Transverse colon (tissue), 4 donors: Measurements from ENCODE around the gene TMEM117. TPM values are rescaled to one million over a fixed set of nuclear protein-coding genes. Genes with fewer than 3 reads are reported as not detected.
A peak's percentile ranks its signal among the peaks of the same experiment; 100 is the strongest.

Experiments used
- DNase-seq: peaks from one replicate; pipeline ENCODE4 v3.0.0-alpha.2; 2019
- H3K27ac ChIP-seq, 4 donors: fragments of 200-600 bp; sonication (generic); 2 replicates each; pipeline ENCODE4 v1.5.1; 2016 to 2018; ENCODE audit warnings: inconsistent platforms in 4 of 4
- H3K27me3 ChIP-seq: fragments of 200-600 bp; sonication (generic); 2 replicates; pipeline ENCODE4 v1.5.1; 2017; ENCODE audit warnings: inconsistent platforms
- H3K36me3 ChIP-seq, 4 donors: fragments of 200-600 bp; sonication (generic); 2 replicates each; pipeline ENCODE4 v1.5.1; 2017 to 2019; ENCODE audit warnings: inconsistent platforms in 4 of 4
- H3K4me1 ChIP-seq, 4 donors: fragments of 200-600 bp; sonication (generic); 2 replicates each; pipeline ENCODE4 v1.5.1; 2017 to 2020; ENCODE audit warnings: inconsistent platforms in 4 of 4
- H3K4me3 ChIP-seq, 4 donors: fragments of 200-600 bp; sonication (generic); 1 replicate in 1 of 4; 2 replicates in 3 of 4; pipeline versions ENCODE4 v1.5.1 to v1.6.1; 2017 to 2019; ENCODE audit warnings: inconsistent platforms in 4 of 4
- H3K9me3 ChIP-seq, 2 donors: fragments of 200-600 bp; sonication (generic); 2 replicates each; pipeline ENCODE4 v1.5.1; 2017 to 2019; ENCODE audit warnings: inconsistent platforms in 2 of 2
- EP300 ChIP-seq: sonication (generic); formaldehyde crosslinking; IDR thresholded peaks from one replicate; pipeline ENCODE4 v1.6.1; 2017; ENCODE audit warnings: antibody characterized with exemption, low read depth
- POLR2A ChIP-seq: fragments of 450-650 bp; IDR thresholded peaks from one replicate; pipeline ENCODE4 v1.6.1; 2016; ENCODE audit warnings: antibody characterized with exemption, mild to moderate bottlenecking, moderate library complexity
- POLR2AphosphoS5 ChIP-seq, 3 donors: sonication (generic); formaldehyde crosslinking; IDR thresholded peaks; one replicate each; pipeline ENCODE4 v1.6.1; 2016; ENCODE audit warnings: antibody characterized with exemption in 3 of 3
- WGBS, 2 donors: methylation state at CpG; one replicate each; pipeline ENCODE4 v1.1.5; 2018; ENCODE audit warnings: low coverage in 1 of 2; 5-methylcytosine and 5-hydroxymethylcytosine counted together
- in situ Hi-C, 4 donors: fragments of 200-750 bp; cut with MboI; loops; one replicate each; pipeline versions ENCODE4 v1.15.0 to v1.15.1; 2017; ENCODE audit warnings: low sequenced_read_pairs in 3 of 4, low pct_ligation_motif_present in 1 of 4, low pct_unique_long_range_greater_than_20kb in 1 of 4
- intact Hi-C: fragments of 100-400 bp; cut with DNase I; formaldehyde crosslinking; loops from one replicate; pipeline ENCODE4 v1.15.1; 2023; ENCODE audit warnings: low total_unique reads
- total RNA-seq, 4 donors: library from RNA; depleted of rRNA; stranded (reverse); fragments of >200 nt; gene quantifications; one replicate each; pipeline ENCODE4 v1.1.0, GENCODE V29; 2016
- TF ChIP-seq, protein P1 (sequence below), 5 experiments: fragments of 200-600 bp in 3 of 5; fragments of 450-650 bp in 2 of 5; sonication (generic) in 3 of 5; IDR thresholded peaks; 1 replicate in 2 of 5; 2 replicates in 3 of 5; pipeline ENCODE4 v1.5.1; 2016 to 2017; ENCODE audit warnings: antibody characterized with exemption in 5 of 5, inconsistent platforms in 3 of 5, mild to moderate bottlenecking in 2 of 5, moderate library complexity in 1 of 5

The TMEM117 gene
- total RNA-seq, 4 donors from 2014 or later, result 0.40 to 92.8 (median 25.6) TPM

DNA sequence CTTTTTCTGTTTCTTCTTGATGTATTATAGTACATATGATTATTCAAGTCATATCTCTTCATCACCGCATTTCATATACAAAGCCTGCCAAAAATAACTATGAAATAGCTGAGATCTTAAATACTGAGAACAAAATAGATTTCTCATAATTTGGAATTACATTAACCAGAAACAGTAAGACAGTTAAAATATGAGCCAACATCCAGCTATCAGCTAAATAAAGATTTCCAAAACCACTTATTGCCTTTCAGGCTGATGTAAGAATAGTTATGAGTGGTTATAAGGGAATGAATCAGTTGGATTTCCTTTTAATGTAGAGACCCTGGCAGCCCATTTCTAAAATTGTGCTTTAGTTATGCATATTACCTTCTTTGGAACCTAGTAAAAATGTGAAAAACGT, 47.4 kb downstream of the TMEM117 start:
- intact Hi-C loops, result no loop called here
- Histone ChIP-seq H3K27me3 (no peaks in the 10 kb centered on the region), H3K36me3 (no peaks in the 10 kb centered on the region), H3K27ac (no peak overlapping the region), H3K9me3 (no peaks in the 10 kb centered on the region), H3K4me1 (peaks cover 0 to under 1% (median 0%) of the 10 kb centered on the region in 4 donors), H3K4me3 (no peak overlapping the region)
- TF ChIP-seq POLR2AphosphoS5 (IDR thresholded peaks at IDR 0.05), result no peak
- no peak for DNase-seq
- WGBS, 2 donors, result 49 to 53% methylated on average over 2 of the region's 2 CpGs
- in situ Hi-C loops, result loop anchor here in 3 of 4 donors (10.0 to 25.0 kb wide), 3 partner anchors 109 to 446 kb away; no protein-coding TSS in a partner anchor

DNA sequence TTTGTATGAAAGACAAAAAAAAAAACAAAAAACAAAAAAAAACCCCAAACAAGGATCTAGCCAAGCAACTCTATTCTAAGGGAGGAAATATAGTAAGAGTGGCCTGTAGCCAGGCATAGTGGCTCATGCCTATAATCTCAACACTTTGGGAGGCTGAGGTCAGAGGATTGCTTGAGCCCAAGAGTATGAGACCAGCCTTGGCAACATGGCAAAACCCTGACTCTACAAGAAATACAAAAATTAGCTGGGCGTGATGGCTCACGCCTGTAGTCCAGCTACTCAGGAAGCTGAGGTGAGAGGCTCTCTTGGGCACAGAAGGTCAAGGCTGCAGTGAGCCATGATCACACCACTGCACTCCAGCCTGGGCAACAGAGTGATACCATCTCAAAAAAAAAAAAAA, 47.9 kb downstream of the TMEM117 start:
- no peak for DNase-seq
- H3K36me3 ChIP-seq, result no peaks in the 10 kb centered on the region
- H3K4me1 ChIP-seq, result no peaks in the 10 kb centered on the region
- no peaks in the 10 kb centered on the region for H3K27me3 ChIP-seq
- H3K27ac ChIP-seq, result no peak overlapping the region
- no peaks in the 10 kb centered on the region for H3K9me3 ChIP-seq
- in situ Hi-C loops, result loop anchor here in 3 of 4 donors (10.0 to 25.0 kb wide), 3 partner anchors 109 to 446 kb away; no protein-coding TSS in a partner anchor
- WGBS, 2 donors, result 75 to 92% methylated on average over 2 of the region's 2 CpGs
- intact Hi-C loops, result no loop called here
- H3K4me3 ChIP-seq, result no peak overlapping the region
- no peak for TF ChIP-seq POLR2AphosphoS5 (IDR thresholded peaks at IDR 0.05)
- TF ChIP-seq, protein P1, sequence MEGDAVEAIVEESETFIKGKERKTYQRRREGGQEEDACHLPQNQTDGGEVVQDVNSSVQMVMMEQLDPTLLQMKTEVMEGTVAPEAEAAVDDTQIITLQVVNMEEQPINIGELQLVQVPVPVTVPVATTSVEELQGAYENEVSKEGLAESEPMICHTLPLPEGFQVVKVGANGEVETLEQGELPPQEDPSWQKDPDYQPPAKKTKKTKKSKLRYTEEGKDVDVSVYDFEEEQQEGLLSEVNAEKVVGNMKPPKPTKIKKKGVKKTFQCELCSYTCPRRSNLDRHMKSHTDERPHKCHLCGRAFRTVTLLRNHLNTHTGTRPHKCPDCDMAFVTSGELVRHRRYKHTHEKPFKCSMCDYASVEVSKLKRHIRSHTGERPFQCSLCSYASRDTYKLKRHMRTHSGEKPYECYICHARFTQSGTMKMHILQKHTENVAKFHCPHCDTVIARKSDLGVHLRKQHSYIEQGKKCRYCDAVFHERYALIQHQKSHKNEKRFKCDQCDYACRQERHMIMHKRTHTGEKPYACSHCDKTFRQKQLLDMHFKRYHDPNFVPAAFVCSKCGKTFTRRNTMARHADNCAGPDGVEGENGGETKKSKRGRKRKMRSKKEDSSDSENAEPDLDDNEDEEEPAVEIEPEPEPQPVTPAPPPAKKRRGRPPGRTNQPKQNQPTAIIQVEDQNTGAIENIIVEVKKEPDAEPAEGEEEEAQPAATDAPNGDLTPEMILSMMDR (IDR thresholded peaks at IDR 0.05), result no peak
- no peak for TF ChIP-seq POLR2A
- no peak for TF ChIP-seq EP300

DNA sequence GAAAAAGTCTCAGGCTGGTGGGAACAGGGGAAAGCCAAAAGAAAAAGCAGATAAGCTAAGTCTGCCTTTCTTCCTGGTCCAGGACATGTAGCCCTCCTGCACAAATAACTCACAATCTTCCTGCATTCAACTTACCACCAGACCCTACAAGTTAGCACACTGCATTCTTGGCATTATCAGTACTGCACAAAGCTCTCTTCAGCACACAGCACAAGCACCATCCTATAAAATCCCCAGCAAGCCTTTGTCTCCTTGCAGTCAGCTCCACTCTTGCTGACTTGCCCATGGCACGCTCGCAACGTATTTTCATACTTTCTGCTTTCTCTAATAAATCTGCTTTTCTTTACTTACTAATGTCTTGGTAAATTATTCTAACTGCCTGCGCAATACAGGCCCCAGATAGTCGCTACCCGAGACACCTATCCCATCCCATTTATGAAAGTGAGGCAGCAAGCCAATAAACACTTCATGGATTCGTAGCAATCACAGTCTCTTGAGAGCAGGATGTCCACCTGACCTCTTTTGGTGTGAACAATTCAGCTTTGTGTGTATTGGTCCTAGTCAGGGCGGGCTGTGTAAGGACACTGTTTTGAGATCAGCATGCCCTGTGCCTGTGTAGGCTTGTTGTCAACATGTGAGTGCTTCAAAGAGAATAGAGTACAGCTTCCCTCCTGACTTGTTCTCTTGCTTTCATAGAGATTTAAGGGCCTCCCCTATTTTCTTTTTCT, 49.0 kb downstream of the TMEM117 start:
- H3K4me3 ChIP-seq, result no peak overlapping the region
- H3K9me3 ChIP-seq, result no peaks in the 10 kb centered on the region
- H3K36me3 ChIP-seq, result no peaks in the 10 kb centered on the region
- intact Hi-C loops (no loop called here), in situ Hi-C loops (loop anchor here in 3 of 4 donors (10.0 to 25.0 kb wide), 3 partner anchors 110 to 448 kb away; no protein-coding TSS in a partner anchor)
- H3K27ac ChIP-seq, result peak overlapping the region in 2 of 4 donors; percentile 18 to 29
- H3K27me3 ChIP-seq, result no peaks in the 10 kb centered on the region
- no peaks in the 10 kb centered on the region for H3K4me1 ChIP-seq
- 80 to 81% methylated on average over 8 of the region's 8 CpGs for WGBS, 2 donors
- DNase-seq, result no peak
- TF ChIP-seq, protein P1 (IDR thresholded peaks at IDR 0.05), result no peak
- TF ChIP-seq POLR2A (no peak), POLR2AphosphoS5 (IDR thresholded peaks at IDR 0.05) (no peak), EP300 (no peak)

DNA sequence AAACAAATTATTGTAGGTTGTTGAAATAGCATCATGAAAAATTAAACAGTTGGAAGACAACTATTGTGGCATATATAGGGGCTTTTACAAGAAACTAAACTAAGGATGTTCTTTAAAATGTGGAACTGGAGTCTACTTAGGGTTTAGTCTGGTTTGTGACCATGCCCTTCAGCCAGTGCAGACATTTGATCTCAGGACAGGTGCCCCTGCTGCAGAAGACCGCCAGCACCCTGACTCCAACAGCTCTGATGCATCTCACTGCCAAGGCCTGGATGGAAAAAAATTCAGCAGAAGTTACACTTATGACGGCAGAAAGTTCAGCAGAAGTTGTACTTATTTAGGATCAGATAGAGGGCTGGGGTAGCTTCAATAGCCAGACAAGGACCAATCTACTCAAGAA, 51.5 kb downstream of the TMEM117 start:
- Histone ChIP-seq H3K9me3 (no peaks in the 10 kb centered on the region), H3K4me3 (no peak overlapping the region), H3K36me3 (no peaks in the 10 kb centered on the region), H3K4me1 (no peaks in the 10 kb centered on the region), H3K27me3 (no peaks in the 10 kb centered on the region), H3K27ac (no peak overlapping the region)
- TF ChIP-seq POLR2A (no peak), EP300 (no peak), POLR2AphosphoS5 (IDR thresholded peaks at IDR 0.05) (no peak)
- TF ChIP-seq, protein P1 (IDR thresholded peaks at IDR 0.05), result no peak
- intact Hi-C loops, result no loop called here
- WGBS, 2 donors, result 97 to 100% methylated on average over 2 of the region's 2 CpGs
- in situ Hi-C loops, result loop anchor here in 3 of 4 donors (10.0 to 25.0 kb wide), 3 partner anchors 113 to 450 kb away; no protein-coding TSS in a partner anchor
- no peak for DNase-seq
